Subcutaneous abdominal adipose tissue (tissue), 5 donors: ENCODE measurements around the gene ZMYND8.
"Not testable (repeated sequence)": the region's sequence is repeated elsewhere in the genome, so short reads cannot be mapped to it uniquely, and the experiment has no call there.

Experiments
- H3K27ac ChIP-seq: one replicate; pipeline ENCODE4 v1.7.0; 2013; ENCODE audit warnings: low read depth, mild to moderate bottlenecking, inconsistent platforms, low read length, moderate library complexity
- H3K27me3 ChIP-seq, 5 donors: one replicate each; pipeline ENCODE4 v1.7.0; 2013; ENCODE audit warnings: low read length in 5 of 5, inconsistent platforms in 1 of 5; ENCODE audit not compliant: control insufficient read depth in 5 of 5, insufficient read depth in 4 of 5
- H3K36me3 ChIP-seq, 5 donors: one replicate each; pipeline ENCODE4 v1.7.0; 2013; ENCODE audit warnings: low read length in 5 of 5; ENCODE audit not compliant: control insufficient read depth in 5 of 5, insufficient read depth in 5 of 5
- H3K4me1 ChIP-seq, 5 donors: one replicate each; pipeline ENCODE4 v1.7.0; 2013; ENCODE audit warnings: low read length in 5 of 5, mild to moderate bottlenecking in 3 of 5, moderate library complexity in 1 of 5; ENCODE audit not compliant: control insufficient read depth in 5 of 5, insufficient read depth in 5 of 5
- H3K4me3 ChIP-seq, 5 donors: one replicate each; pipeline ENCODE4 v1.7.0; 2013; ENCODE audit warnings: low read length in 5 of 5, low read depth in 1 of 5
- H3K9ac ChIP-seq, 5 donors: one replicate each; pipeline ENCODE4 v1.7.0; 2013; ENCODE audit warnings: low read length in 5 of 5, mild to moderate bottlenecking in 4 of 5, moderate library complexity in 3 of 5
- H3K9me3 ChIP-seq, 5 donors: one replicate each; pipeline ENCODE4 v1.7.0; 2013; ENCODE audit warnings: low read length in 5 of 5; ENCODE audit not compliant: control insufficient read depth in 5 of 5
- donor health status: healthy.
- donor health status: healthy.
- donor health status: healthy.
- donor health status: healthy.
- donor health status: healthy.

ZMYND8 gene

GRCh38 chr20:47356526-47357295 lies at the start of gene ZMYND8:
TSS of gene ZMYND8 (minus strand) at chr20:47356699. CDS start at chr20:47356670, 29 bp downstream.
- H3K27ac ChIP-seq: peak within 1 kb of the TSS; percentile 100
- H3K9ac ChIP-seq: peak within 1 kb of the TSS; percentile 69 to 86 (median 76)
- H3K36me3 ChIP-seq: no peaks in the 10 kb centered on the region
- peaks cover 23 to 100% (median 97%) of the 10 kb centered on the region in 5 donors for H3K4me1 ChIP-seq
- peak within 1 kb of the TSS in 4 of 5 donors; percentile 22 to 48 (median 31) for H3K4me3 ChIP-seq
- H3K9me3 ChIP-seq: no peaks in the 10 kb centered on the region
- no peaks in the 10 kb centered on the region for H3K27me3 ChIP-seq

- H3K27me3 ChIP-seq: no peaks in the 10 kb centered on the region
- peaks cover 0 to under 1% (median 0%) of the 10 kb centered on the region in 5 donors for H3K9me3 ChIP-seq
- no peak overlapping the region for H3K9ac ChIP-seq
- no peak overlapping the region for H3K4me3 ChIP-seq
- H3K27ac ChIP-seq: no peak overlapping the region
- no peaks in the 10 kb centered on the region for H3K36me3 ChIP-seq
- peaks cover 0 to 5% (median 0%) of the 10 kb centered on the region in 5 donors for H3K4me1 ChIP-seq
Observed at GRCh38 chr20:47405775-47406325, 49.4 kb upstream of the ZMYND8 start.

GRCh38 chr20:47400685-47401084 lies 44.2 kb upstream of the ZMYND8 start:
- H3K27ac ChIP-seq: no peak overlapping the region

GRCh38 chr20:47397652-47398301 lies 41.3 kb upstream of the ZMYND8 start:
- no peak overlapping the region for H3K27ac ChIP-seq
- H3K4me3 ChIP-seq: no peak overlapping the region
- H3K4me1 ChIP-seq: peaks cover 0 to 7% (median 4%) of the 10 kb centered on the region in 5 donors
- no peaks in the 10 kb centered on the region for H3K36me3 ChIP-seq
- H3K9me3 ChIP-seq: peaks cover 0 to 3% (median 0%) of the 10 kb centered on the region in 5 donors
- no peaks in the 10 kb centered on the region for H3K27me3 ChIP-seq
- no peak overlapping the region for H3K9ac ChIP-seq

More at GRCh38 chr20:47400685-47401084, 44.2 kb upstream of the ZMYND8 start:
- Histone ChIP-seq H3K9ac (no peak overlapping the region), H3K27me3 (no peaks in the 10 kb centered on the region), H3K9me3 (peaks cover 0 to 3% (median 0%) of the 10 kb centered on the region in 5 donors), H3K4me3 (no peak overlapping the region), H3K4me1 (no peaks in the 10 kb centered on the region), H3K36me3 (no peaks in the 10 kb centered on the region)

- Histone ChIP-seq H3K9ac (no peak overlapping the region), H3K27ac (no peak overlapping the region), H3K9me3 (peaks cover 0 to 3% (median 0%) of the 10 kb centered on the region in 5 donors), H3K36me3 (no peaks in the 10 kb centered on the region), H3K27me3 (no peaks in the 10 kb centered on the region), H3K4me3 (no peak overlapping the region), H3K4me1 (peaks cover 0 to 9% (median 7%) of the 10 kb centered on the region in 5 donors)
Observed at GRCh38 chr20:47396762-47397476, 40.4 kb upstream of the ZMYND8 start.

GRCh38 chr20:47393796-47394514 lies 37.5 kb upstream of the ZMYND8 start:
- not testable (repeated sequence) for H3K27ac ChIP-seq, H3K9me3 ChIP-seq, H3K27me3 ChIP-seq, H3K9ac ChIP-seq, H3K4me3 ChIP-seq, H3K36me3 ChIP-seq
- peaks cover 0 to 13% (median 7%) of the 10 kb centered on the region in 5 donors for H3K4me1 ChIP-seq

- no peaks in the 10 kb centered on the region for H3K27me3 ChIP-seq
- peaks cover 0 to 13% (median 7%) of the 10 kb centered on the region in 5 donors for H3K4me1 ChIP-seq
- no peak overlapping the region for H3K27ac ChIP-seq
- H3K36me3 ChIP-seq: no peaks in the 10 kb centered on the region
- H3K9ac ChIP-seq: no peak overlapping the region
- H3K4me3 ChIP-seq: no peak overlapping the region
- H3K9me3 ChIP-seq: no peaks in the 10 kb centered on the region
Observed at GRCh38 chr20:47392721-47393073, 36.2 kb upstream of the ZMYND8 start.

- Histone ChIP-seq H3K27me3 (no peaks in the 10 kb centered on the region), H3K9ac (no peak overlapping the region), H3K9me3 (no peaks in the 10 kb centered on the region), H3K4me1 (peaks cover 0 to 13% (median 7%) of the 10 kb centered on the region in 5 donors), H3K36me3 (no peaks in the 10 kb centered on the region), H3K27ac (no peak overlapping the region), H3K4me3 (no peak overlapping the region)
Observed at GRCh38 chr20:47392015-47392720, 35.7 kb upstream of the ZMYND8 start.
